Tongue (tissue), 2 donors: ENCODE results near the gene SEMA5A. TPM values are rescaled to one million over a fixed set of nuclear protein-coding genes. Genes with fewer than 3 reads are reported as not detected.
A peak's percentile ranks its signal among the peaks of the same experiment; 100 is the strongest.
"Not testable (repeated sequence)": the region's sequence is repeated elsewhere in the genome, so short reads cannot be mapped to it uniquely, and the experiment has no call there.

Source experiments
- DNase-seq: peaks from one replicate; pipeline ENCODE4 v3.0.0-alpha.2; 2015
- total RNA-seq: library from RNA; depleted of rRNA; stranded (reverse); fragments of >200 nt; gene quantifications from one replicate; pipeline ENCODE4 v1.2.3, GENCODE V29; 2014

Gene SEMA5A
- total RNA-seq, 1 donor from 2014 or later = 40.3 TPM

DNA sequence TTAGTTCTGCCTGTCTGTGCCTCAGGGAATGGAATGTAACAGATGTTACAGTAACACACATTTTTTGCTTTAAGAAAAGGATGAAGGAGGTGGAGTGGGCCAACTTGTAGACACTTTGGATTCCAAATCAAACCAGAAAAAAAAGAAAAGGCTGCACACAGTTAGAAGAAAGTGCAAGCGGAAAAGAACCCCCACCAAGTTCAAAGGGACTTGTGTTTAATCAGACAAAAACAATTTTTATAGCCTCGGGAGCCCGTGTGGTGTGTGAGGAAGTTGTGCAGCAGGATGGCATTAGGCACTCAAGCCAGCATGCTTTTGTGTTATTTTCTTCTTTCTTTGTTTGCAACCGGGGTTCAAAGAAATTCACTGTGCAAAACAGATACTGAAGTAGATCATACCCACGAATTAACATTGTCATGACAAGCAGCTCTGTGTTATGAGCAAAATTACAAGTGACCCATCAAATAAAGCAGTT lies 189.5 kb downstream of the SEMA5A start:
- peak; percentile 34 for DNase-seq

DNA sequence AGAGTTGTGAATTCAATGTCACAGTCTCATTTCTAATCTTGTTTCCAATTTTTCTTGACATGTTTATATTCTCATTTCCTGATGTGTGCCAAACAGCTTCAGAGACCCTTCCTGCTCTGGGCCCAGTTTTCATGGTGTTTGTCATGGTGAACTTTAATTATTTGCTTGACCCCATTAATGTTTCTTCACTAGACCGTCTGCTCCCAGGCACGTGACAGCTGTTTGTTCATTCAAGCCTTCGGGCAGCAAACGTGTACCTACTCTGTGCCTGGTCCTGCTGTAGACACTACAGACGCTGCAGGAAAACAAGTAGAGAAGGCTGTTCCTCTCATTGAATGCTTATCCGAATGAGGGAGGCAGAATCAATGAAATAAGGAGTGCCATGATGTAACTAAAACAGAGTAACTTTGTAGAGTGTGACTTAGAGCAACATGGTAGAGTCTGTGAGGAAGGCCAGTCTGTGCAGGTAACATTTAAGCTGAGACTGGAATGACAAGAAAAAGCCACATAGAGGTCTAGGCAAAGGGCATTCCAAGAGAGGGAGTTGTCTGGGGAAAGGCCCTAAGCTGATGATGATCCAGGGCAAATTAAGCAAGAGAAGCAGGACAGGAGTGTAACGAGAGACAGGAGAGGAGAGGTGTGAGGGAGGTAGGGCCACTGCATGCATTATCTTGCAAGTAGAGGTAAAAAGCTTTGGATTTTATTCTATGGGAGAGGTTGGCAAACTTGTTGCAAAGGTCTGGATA lies 191.4 kb downstream of the SEMA5A start:
- no peak for DNase-seq

DNA sequence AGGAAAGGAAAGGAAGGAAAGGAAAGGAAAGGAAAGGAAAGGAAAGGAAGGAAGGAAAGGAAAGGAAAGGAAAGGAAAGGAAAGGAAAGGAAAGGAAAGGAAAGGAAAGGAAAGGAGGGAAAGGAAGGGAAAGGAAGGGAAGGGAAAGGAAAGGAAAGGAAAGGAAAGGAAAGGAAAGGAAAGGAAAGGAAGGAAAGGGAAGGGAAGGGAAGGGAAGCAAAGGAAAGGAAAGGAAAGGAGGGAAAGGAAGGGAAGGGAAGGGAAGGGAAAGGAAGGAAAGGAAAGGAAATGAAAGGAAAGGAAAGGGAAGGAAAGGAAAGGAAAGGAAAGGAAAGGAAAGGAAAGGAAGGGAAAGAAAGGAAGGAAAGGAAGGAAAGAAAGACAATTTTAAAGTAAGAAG lies 192.8 kb downstream of the SEMA5A start:
- DNase-seq = not testable (repeated sequence)

DNA sequence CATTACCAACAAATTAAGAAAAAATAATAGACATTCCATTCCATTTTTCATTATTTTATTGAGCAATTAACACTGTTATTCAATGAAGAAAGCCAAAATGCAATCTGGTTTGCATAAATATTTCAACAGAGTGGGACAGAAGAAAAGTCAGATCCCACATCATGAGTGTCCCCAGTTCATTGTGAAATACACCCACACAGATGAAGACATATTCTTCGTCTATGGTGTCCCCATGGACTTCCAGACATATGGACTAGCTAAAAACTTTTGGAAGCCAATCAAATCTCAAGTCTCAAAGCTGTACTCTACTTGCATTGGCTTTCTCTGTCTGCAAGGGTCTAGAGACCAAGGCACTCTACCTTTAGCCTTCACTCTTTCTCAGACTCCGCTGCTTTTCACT lies 194.3 kb downstream of the SEMA5A start:
- DNase-seq = no peak

GRCh38 chr5:9350301-9350797 lies 195.5 kb downstream of the SEMA5A start:
- no peak for DNase-seq

DNA sequence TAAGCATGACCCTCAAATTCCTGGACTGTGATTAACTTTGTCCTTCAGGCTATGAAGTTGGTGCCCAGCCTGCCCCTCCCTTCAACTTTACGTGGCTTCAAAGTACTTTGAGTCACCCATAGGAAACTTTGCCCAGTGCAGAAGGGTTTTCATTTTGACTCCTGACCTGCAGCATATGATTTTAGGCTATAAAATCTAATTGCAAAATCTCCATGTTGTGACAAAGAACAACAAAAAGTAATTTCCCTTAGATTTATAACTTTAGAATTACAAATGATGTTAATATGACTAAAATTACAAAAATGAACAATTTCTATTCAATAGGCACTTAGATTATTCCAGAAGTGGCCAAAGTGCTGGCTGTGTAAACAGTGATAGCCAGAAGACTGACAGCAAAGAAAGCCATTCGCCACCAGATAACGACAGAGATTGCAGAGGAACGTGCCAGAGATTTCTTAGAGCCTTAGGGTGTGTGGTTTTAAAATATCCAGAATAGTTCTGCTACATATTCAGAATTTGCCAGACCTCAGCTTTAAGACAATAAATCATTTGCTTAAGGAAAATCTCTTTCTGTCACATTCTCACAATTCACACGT lies 197.4 kb downstream of the SEMA5A start:
- no peak for DNase-seq

DNA sequence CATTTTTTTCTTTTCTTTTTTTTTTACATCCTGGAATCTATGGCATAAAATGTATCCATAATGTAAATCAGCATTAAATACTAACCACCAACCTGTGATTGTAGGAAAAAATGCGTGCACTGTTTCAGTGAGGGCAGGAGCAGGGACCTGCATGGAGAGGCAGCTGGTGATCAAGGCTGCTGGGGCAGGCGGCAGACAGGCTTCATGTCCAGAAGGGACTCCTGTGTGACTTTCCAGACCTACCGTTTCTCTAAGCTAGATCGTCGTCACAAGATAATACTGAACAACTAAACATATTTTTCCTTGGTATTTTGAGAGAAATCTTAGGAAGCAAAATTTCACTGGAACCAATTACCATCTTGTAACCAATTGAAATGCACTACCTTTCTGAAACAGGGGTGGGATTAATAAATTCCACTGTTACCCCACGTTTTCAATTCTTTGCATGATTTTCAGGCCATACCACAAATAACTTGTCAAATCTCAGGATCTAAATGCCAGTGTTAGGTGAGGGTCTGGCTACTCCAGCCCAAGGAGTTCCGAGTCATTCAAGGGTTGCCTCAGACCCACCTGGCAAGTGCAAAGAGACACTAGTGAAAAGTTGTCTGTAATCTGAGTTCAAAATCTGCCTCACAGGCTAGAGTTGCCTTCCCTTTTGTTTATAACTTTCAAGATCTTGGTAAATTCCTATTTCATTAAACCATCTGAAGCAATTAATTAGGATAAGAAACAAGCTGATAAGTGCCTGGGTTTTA lies 198.2 kb downstream of the SEMA5A start:
- no peak for DNase-seq

DNA sequence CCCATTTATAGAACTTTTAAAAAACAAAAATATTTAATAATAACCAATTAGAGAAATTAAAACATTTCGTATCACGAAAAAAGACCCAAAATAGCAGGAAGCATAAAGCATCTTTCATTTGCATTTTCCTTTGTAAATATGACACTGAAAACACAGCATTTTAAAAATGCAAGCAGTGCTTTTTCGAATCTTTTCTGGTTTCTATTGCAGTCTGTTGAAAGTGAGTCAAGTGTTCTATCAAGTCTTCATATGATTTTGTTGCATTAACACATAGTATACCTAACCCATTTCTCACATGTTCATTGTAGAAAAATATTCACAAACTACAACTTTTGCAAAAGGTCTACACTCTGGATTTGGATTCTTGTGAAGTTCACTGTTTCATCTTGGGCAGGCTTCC lies 198.8 kb downstream of the SEMA5A start:
- DNase-seq = no peak

GRCh38 chr5:9344751-9345240 lies 201.1 kb downstream of the SEMA5A start:
- DNase-seq = no peak

DNA sequence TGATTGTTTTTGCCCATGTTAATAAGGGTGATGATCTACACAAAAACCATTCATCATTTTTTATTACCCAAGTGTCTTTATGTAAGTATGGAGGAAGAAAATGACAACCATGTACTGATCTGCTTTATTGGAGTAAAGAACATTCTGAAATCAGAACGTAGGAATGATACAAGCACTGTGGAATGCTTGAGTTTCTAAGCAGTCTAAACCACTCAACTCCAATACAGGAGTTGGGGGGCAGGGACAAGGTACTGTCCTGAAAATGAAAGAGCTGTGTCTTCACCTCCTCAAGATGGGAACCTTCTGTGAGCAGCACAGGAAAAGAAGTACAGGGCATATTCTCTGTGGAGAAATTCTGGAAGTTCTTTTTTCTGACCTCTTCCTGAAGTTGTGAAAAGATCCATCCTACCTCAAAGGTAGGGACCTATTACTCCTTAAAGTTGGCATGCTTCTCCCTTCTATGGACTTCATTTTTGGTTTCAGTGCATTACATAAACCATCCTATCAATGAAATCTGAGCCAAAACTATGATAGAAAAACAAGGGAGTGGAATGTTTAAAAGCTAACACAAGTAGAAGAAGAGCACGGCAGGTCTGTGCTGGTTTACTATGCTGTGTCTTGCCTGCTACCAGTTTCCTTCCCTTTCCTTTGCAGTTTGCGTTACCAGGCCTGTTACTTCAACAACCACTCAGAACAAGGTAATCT lies 202.6 kb downstream of the SEMA5A start:
- DNase-seq = no peak

DNA sequence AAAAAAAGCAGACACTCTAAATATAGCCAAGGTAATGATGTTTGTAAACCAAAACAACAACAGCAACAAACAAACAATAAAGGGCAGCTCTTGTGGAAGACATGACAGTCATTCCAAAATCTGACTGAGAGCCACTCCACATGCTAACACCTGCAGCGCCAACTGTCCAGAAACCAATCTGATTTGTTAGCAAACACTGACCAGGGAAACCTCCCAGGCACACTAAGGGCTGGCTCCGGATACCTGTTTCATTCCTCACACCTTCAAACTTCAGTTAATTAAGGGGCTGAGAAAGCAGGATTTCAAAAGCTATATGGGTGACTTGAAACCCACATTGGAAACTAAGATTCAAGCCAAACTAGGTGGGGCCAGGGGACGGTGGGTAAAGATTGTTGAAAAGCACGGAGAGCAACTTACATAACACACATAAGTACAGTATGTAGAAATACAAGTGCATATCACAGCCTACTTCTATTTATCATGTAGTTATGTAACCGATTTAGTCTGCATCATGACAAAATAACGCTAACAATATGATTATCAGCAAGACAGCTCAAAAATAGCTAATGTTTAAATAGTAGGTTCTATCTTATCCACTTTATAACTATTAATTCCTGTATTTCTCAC lies 203.6 kb downstream of the SEMA5A start:
- no peak for DNase-seq

DNA sequence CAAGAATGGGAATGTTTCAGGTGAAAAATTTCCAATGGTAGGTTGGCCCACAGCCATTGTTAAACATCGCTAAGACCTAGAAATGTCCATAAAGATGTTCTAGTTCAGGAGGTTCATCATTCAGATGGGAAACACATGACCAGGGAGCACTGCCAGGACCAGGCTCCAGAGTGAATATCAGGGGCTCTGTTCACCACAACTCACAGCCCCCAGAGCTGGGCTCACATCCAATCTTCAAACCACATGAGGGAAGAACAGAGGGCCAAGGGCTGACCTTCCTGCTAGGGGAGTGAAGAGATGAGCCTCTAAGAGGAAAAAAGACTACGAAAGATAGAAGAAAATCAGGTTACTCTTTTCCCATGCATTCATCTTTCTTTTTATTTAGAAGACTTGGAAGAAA lies 205.8 kb downstream of the SEMA5A start:
- peak; percentile 13 for DNase-seq

- no peak for DNase-seq
Measured at GRCh38 chr5:9339206-9339818, 206.6 kb downstream of the SEMA5A start.

- no peak for DNase-seq
Measured at GRCh38 chr5:9338796-9339195, 207.1 kb downstream of the SEMA5A start.

- no peak for DNase-seq
Measured at GRCh38 chr5:9337928-9338595, 207.8 kb downstream of the SEMA5A start.

DNA sequence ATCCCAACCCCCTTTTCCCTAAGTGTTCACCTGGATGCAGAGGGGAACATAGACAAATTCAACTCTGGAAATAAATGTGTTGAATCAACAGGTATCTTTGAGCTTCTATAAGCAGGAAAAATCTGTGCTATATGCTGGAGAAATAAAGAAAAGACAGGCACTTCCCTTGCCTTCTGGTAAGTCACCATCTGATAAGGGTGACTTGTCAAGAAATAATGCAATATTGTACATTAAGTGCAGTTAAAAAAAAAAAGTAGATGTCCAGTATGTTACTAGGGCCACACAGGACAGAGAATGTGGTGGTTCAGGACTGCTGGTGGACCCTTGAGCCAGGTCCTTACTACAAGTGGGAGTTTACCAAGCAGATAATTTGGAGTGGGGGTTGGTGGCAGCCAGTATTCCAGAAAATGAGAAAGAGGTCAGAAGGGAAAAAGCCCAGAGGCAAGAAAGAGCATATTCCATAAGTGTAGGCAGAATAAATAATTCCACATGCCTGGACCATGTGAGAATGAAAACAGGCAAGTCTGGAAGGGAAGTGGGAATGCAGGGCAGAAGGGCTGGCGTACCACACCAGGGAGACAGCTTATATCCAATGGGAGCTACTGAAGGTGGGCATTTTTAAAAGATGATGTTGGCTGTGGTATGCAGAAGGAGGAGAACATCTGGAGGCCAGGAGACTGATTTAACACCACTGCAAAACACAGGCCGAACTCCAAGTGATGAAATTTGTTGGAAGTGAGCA lies 209.9 kb downstream of the SEMA5A start:
- no peak for DNase-seq

- no peak for DNase-seq
Measured at GRCh38 chr5:9335269-9335668, 210.6 kb downstream of the SEMA5A start.

DNA sequence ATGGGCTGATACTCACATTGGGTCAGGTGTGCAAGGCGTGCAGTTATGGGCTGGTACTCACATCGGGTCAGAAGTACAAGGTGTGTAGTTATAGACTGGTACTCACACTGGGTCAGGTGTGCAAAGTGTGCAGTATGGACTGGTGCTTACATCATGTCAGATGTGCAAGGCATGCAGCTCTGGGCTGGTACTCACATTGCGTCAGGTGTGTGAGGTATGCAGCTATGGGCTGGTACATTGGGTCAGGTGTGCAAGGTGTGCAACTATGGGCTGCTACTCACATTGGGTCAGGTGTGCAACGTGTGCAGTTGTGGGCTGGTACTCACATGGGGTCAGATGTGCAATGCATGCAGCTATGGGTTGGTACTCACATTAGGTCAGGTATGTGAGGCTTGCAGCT lies 213.8 kb downstream of the SEMA5A start:
- DNase-seq = no peak

- no peak for DNase-seq
Measured at GRCh38 chr5:9331372-9331771, 214.5 kb downstream of the SEMA5A start.

DNA sequence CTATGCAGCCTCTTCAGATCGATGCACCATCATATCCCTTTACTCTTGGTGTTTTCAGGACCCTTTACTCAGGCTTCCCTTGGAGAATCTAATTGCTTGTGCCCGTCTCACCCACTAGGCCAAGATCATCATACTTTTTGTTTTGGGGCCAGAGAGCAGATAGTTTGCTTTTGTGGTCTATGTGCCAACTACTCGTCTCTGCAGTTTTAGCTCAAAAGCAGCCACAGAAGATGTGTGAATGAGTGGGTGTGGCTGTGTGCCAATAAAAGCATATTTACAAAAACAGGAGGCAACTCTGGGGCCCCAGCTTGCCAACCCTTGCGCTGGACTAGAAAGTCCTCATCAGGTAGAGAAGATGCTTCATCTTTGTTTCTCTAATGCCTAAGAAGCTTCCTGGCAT lies 216.8 kb downstream of the SEMA5A start:
- no peak for DNase-seq
